Right atrium auricular region (tissue), 2 donors: Measurements from ENCODE around the gene SNX6. TPM values are rescaled to one million over a fixed set of nuclear protein-coding genes. Genes with fewer than 3 reads are reported as not detected.
"Not testable (repeated sequence)": the region's sequence is repeated elsewhere in the genome, so short reads cannot be mapped to it uniquely, and the experiment has no call there.

Experiments
- DNase-seq: peaks from one replicate; pipeline ENCODE4 v3.0.0-alpha.2; 2019; ENCODE audit warnings: low spot score
- H3K27ac ChIP-seq, 2 donors: fragments of 200-600 bp; sonication (generic); 1 replicate in 1 of 2; 2 replicates in 1 of 2; pipeline ENCODE4 v1.5.1; 2016 to 2019
- H3K27me3 ChIP-seq, 2 donors: fragments of 200-600 bp; sonication (generic); one replicate each; pipeline versions ENCODE4 v1.5.1 to v1.6.0; 2017 to 2019
- H3K36me3 ChIP-seq: fragments of 200-600 bp; sonication (generic); one replicate; pipeline ENCODE4 v1.5.1; 2016
- H3K4me1 ChIP-seq, 2 donors: fragments of 200-600 bp; sonication (generic); one replicate each; pipeline versions ENCODE4 v1.5.1 to v1.6.0; 2017 to 2019
- H3K4me3 ChIP-seq, 2 donors: fragments of 200-600 bp; sonication (generic); 1 replicate in 1 of 2; 2 replicates in 1 of 2; pipeline ENCODE4 v1.5.1; 2017 to 2019; ENCODE audit warnings: mild to moderate bottlenecking in 1 of 2, moderate library complexity in 1 of 2
- H3K9me3 ChIP-seq, 2 donors: fragments of 200-600 bp; sonication (generic); one replicate each; pipeline ENCODE4 v1.5.1; 2019
- total RNA-seq, 2 donors: library from RNA; depleted of rRNA; stranded (reverse); fragments of >200 nt; gene quantifications; one replicate each; pipeline ENCODE4 v1.1.0, GENCODE V29; 2016
- TF ChIP-seq, protein P1 (sequence below), 2 donors: fragments of 200-600 bp; sonication (generic); IDR thresholded peaks; one replicate each; pipeline ENCODE4 v1.5.1; 2019; ENCODE audit warnings: antibody characterized with exemption in 2 of 2

SNX6 gene
- total RNA-seq, 2 donors from 2014 or later = 61.6 to 63.5 TPM

DNA sequence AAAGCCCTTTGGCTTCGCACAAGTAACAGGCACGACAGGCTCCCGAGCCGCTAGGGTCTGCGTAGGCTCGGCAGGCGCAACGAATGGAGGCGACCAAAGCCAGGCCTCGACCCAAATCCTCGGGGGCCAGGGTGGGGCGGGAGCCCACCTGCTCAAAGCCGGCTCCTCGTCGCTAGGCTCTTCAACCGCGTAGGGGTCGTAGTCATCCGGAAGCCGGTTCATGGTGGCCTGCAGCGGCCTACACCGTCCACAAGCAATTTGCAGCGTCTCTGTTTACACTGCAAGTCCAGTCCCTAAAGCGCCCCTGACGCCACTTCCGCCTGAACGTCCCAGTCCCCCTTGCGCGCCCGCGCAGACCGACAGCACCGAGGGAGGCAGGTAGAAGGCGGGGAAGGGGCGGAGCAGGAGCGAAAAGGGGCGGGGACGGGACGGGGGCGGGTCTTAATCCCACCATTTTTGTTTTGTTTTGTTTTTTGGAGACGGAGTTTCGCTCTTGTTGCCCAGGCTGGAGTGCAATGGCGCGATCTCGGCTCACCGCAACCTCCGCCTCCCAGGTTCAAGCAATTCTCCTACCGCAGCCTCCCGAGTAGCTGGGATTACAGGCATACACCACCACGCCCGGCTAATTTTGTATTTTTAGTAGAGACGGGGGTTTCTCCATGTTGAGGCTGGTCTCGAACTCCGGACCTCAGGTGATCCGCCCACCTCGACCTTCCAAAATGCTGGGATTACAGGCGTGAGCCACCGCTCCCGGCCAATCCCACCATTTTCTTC lies 90.4 kb downstream of the SNX6 start, which contains the start of gene EAPP:
TSS of gene EAPP (minus strand) at position 295 of the 774 bp plus-strand sequence. CDS start at position 222, 73 bp downstream.
- H3K36me3 ChIP-seq = peaks cover 7% of the 10 kb centered on the region
- TF ChIP-seq, protein P1, sequence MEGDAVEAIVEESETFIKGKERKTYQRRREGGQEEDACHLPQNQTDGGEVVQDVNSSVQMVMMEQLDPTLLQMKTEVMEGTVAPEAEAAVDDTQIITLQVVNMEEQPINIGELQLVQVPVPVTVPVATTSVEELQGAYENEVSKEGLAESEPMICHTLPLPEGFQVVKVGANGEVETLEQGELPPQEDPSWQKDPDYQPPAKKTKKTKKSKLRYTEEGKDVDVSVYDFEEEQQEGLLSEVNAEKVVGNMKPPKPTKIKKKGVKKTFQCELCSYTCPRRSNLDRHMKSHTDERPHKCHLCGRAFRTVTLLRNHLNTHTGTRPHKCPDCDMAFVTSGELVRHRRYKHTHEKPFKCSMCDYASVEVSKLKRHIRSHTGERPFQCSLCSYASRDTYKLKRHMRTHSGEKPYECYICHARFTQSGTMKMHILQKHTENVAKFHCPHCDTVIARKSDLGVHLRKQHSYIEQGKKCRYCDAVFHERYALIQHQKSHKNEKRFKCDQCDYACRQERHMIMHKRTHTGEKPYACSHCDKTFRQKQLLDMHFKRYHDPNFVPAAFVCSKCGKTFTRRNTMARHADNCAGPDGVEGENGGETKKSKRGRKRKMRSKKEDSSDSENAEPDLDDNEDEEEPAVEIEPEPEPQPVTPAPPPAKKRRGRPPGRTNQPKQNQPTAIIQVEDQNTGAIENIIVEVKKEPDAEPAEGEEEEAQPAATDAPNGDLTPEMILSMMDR (IDR thresholded peaks at IDR 0.05) = peak in 1 of 2 donors; percentile 11
- H3K9me3 ChIP-seq = no peaks in the 10 kb centered on the region
- H3K4me3 ChIP-seq = peak within 1 kb of the TSS; percentile 84 to 91
- no peaks in the 10 kb centered on the region for H3K27me3 ChIP-seq
- H3K27ac ChIP-seq = peak within 1 kb of the TSS; percentile 96 to 97
- peak; percentile 98 for DNase-seq
- peaks cover 0 to 23% of the 10 kb centered on the region in 2 donors for H3K4me1 ChIP-seq

GRCh38 chr14:34538871-34539406 lies 91.0 kb downstream of the SNX6 start:
- no peak for DNase-seq
- TF ChIP-seq, protein P1 (IDR thresholded peaks at IDR 0.05) = no peak
- H3K27ac ChIP-seq = peak overlapping the region; percentile 96 to 97

GRCh38 chr14:34538096-34538495 lies 91.9 kb downstream of the SNX6 start:
- not testable (repeated sequence) for H3K4me3 ChIP-seq, H3K36me3 ChIP-seq, H3K27me3 ChIP-seq, H3K9me3 ChIP-seq, DNase-seq
- Histone ChIP-seq H3K4me1 (peaks cover 0 to 23% of the 10 kb centered on the region in 2 donors), H3K27ac (peak overlapping the region in 1 of 2 donors; percentile 97)

More at GRCh38 chr14:34538871-34539406, 91.0 kb downstream of the SNX6 start:
- Histone ChIP-seq H3K4me1 (peaks cover 0 to 23% of the 10 kb centered on the region in 2 donors), H3K4me3 (peak overlapping the region; percentile 84 to 91), H3K36me3 (peaks cover 7% of the 10 kb centered on the region), H3K27me3 (no peaks in the 10 kb centered on the region), H3K9me3 (no peaks in the 10 kb centered on the region)

- peak overlapping the region in 1 of 2 donors; percentile 97 for H3K27ac ChIP-seq
- H3K36me3 ChIP-seq = peaks cover 13% of the 10 kb centered on the region
- H3K4me1 ChIP-seq = peaks cover 0 to 23% of the 10 kb centered on the region in 2 donors
- H3K27me3 ChIP-seq = no peaks in the 10 kb centered on the region
- H3K4me3 ChIP-seq = no peak overlapping the region
- DNase-seq = no peak
- H3K9me3 ChIP-seq = no peaks in the 10 kb centered on the region
- TF ChIP-seq, protein P1 (IDR thresholded peaks at IDR 0.05) = no peak
Observed at GRCh38 chr14:34537677-34538009, 92.3 kb downstream of the SNX6 start.

GRCh38 chr14:34536951-34537676 lies 92.8 kb downstream of the SNX6 start:
- Histone ChIP-seq H3K9me3 (no peaks in the 10 kb centered on the region), H3K36me3 (peaks cover 19% of the 10 kb centered on the region), H3K4me3 (no peak overlapping the region), H3K27me3 (no peaks in the 10 kb centered on the region), H3K4me1 (peaks cover 0 to 23% of the 10 kb centered on the region in 2 donors), H3K27ac (no peak overlapping the region)
- DNase-seq = no peak
- TF ChIP-seq, protein P1 (IDR thresholded peaks at IDR 0.05) = no peak

GRCh38 chr14:34527591-34527990 lies 102.4 kb downstream of the SNX6 start:
- TF ChIP-seq, protein P1 (IDR thresholded peaks at IDR 0.05) = no peak
- Histone ChIP-seq H3K4me3 (no peak overlapping the region), H3K9me3 (no peaks in the 10 kb centered on the region), H3K27ac (no peak overlapping the region), H3K4me1 (no peaks in the 10 kb centered on the region), H3K36me3 (peaks cover 96% of the 10 kb centered on the region), H3K27me3 (no peaks in the 10 kb centered on the region)
- DNase-seq = no peak

GRCh38 chr14:34524216-34524615 lies 105.7 kb downstream of the SNX6 start:
- not testable (repeated sequence) for H3K9me3 ChIP-seq, H3K4me1 ChIP-seq, H3K27me3 ChIP-seq, H3K27ac ChIP-seq, DNase-seq, H3K4me3 ChIP-seq
- H3K36me3 ChIP-seq = peaks cover 99% of the 10 kb centered on the region
